ENCODE measurements around the gene ABCF1. TPM values are rescaled to one million over a fixed set of nuclear protein-coding genes. Genes with fewer than 3 reads are reported as not detected.

Gene ABCF1
- total and polyA plus RNA-seq, 9 of the 15 experiments (the other 6 are each of a cell fraction or from before 2014, with no cell fraction given): 41.6 to 193 (median 102) TPM

DNA sequence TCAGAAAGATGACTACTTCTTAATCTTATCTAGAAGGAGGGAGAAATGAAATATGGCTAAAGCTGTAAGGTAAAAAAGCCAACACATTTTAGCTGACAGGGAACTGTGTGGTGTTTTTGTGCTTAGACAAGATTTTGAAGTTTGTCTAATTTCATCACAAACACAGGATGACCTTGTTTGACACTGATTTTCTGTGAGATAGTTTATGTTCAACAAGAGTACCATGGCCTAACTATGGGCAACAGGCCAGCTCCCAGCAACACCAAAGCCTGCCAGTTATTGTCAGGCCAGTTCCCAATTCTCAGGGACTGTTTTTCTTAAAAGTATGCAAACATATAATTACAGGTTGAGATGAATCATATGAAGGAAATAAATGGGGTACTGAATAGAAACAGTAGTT is 5.5 kb upstream of the ABCF1 start:
- Histone ChIP-seq H3K36me3 (ENCODE audit: control insufficient read depth, insufficient read depth, low read length) (peaks cover 44% of the 10 kb centered on the region), H3K4me3 (no peak overlapping the region), H3K4me2 (ENCODE audit: insufficient read depth, low read length) (no peak overlapping the region), H2AFZ (ENCODE audit: low read depth, low read length) (no peak overlapping the region), H3K27ac (ENCODE audit: extremely low read depth, low read depth, low read length) (0 out of 3 replicates have a peak overlapping the region, but pooled peaks have one; percentile 17), H3K79me2 (ENCODE audit: control insufficient read depth, insufficient read depth, low read length) (peaks cover 23% of the 10 kb centered on the region), H3K27me3 (ENCODE audit: control insufficient read depth in 2 of 2, insufficient read depth in 2 of 2, low read length in 2 of 2) (no peaks in the 10 kb centered on the region), H3K9me1 (ENCODE audit: control insufficient read depth, insufficient read depth, low read length) (no peaks in the 10 kb centered on the region), H3K9me3 (replicated peaks; ENCODE audit: control insufficient read depth, insufficient read depth, low read depth, low read length) (no peaks in the 10 kb centered on the region), H4K20me1 (replicated peaks; ENCODE audit: control insufficient read depth, insufficient read depth, low read length) (no peaks in the 10 kb centered on the region), H3K9ac (ENCODE audit: insufficient read depth in 1 of 2, low read depth in 2 of 2, low read length in 2 of 2) (no peak overlapping the region), H3K4me1 (replicated peaks in 1 of 2; ENCODE audit: control insufficient read depth in 2 of 2, insufficient read depth in 2 of 2, low read length in 2 of 2) (peaks cover 4 to 15% of the 10 kb centered on the region in 2 experiments; a peak in 4 of 5 replicates)
- BruUV-seq (replicated peaks): no TSS peak
- FAIRE-seq (no peak), ATAC-seq (no peak), DNase-seq (ENCODE audit: extremely low read depth in 1 of 4, low spot score in 3 of 4) (no peak)
- intact Hi-C loops (cut with micrococcal nuclease): no loop called here
- CTCF ChIA-PET (ENCODE audit: low intra/inter-chr PET ratio): no interaction called here
- POLR2A ChIA-PET: interaction anchor here (0.7 to 3.0 kb wide), 4 partner anchors 9 to 48 kb away, joined by 3 to 41 read pairs (median 4); partner anchors contain the start of genes GNL1 and PRR3
- in situ Hi-C loops (cut with MboI): no loop called here
- TF ChIP-seq MTF1 (CRISPR knock-in tag; IDR thresholded peaks at IDR 0.05; ENCODE audit: borderline replicate concordance) (no peak), ZNF384 (IDR thresholded peaks at IDR 0.05; ENCODE audit: low read depth, low read length) (no peak), TCF7 (IDR thresholded peaks at IDR 0.05; ENCODE audit: borderline replicate concordance) (no peak), TCFL5 (CRISPR knock-in tag; conservative IDR thresholded peaks at IDR 0.05) (no peak), MEIS2 (IDR thresholded peaks at IDR 0.05; ENCODE audit: partially characterized antibody) (peak; percentile 35), PHF8 (IDR thresholded peaks at IDR 0.05; ENCODE audit: borderline replicate concordance, low read length) (no peak)
- TF ChIP-seq, protein P1, sequence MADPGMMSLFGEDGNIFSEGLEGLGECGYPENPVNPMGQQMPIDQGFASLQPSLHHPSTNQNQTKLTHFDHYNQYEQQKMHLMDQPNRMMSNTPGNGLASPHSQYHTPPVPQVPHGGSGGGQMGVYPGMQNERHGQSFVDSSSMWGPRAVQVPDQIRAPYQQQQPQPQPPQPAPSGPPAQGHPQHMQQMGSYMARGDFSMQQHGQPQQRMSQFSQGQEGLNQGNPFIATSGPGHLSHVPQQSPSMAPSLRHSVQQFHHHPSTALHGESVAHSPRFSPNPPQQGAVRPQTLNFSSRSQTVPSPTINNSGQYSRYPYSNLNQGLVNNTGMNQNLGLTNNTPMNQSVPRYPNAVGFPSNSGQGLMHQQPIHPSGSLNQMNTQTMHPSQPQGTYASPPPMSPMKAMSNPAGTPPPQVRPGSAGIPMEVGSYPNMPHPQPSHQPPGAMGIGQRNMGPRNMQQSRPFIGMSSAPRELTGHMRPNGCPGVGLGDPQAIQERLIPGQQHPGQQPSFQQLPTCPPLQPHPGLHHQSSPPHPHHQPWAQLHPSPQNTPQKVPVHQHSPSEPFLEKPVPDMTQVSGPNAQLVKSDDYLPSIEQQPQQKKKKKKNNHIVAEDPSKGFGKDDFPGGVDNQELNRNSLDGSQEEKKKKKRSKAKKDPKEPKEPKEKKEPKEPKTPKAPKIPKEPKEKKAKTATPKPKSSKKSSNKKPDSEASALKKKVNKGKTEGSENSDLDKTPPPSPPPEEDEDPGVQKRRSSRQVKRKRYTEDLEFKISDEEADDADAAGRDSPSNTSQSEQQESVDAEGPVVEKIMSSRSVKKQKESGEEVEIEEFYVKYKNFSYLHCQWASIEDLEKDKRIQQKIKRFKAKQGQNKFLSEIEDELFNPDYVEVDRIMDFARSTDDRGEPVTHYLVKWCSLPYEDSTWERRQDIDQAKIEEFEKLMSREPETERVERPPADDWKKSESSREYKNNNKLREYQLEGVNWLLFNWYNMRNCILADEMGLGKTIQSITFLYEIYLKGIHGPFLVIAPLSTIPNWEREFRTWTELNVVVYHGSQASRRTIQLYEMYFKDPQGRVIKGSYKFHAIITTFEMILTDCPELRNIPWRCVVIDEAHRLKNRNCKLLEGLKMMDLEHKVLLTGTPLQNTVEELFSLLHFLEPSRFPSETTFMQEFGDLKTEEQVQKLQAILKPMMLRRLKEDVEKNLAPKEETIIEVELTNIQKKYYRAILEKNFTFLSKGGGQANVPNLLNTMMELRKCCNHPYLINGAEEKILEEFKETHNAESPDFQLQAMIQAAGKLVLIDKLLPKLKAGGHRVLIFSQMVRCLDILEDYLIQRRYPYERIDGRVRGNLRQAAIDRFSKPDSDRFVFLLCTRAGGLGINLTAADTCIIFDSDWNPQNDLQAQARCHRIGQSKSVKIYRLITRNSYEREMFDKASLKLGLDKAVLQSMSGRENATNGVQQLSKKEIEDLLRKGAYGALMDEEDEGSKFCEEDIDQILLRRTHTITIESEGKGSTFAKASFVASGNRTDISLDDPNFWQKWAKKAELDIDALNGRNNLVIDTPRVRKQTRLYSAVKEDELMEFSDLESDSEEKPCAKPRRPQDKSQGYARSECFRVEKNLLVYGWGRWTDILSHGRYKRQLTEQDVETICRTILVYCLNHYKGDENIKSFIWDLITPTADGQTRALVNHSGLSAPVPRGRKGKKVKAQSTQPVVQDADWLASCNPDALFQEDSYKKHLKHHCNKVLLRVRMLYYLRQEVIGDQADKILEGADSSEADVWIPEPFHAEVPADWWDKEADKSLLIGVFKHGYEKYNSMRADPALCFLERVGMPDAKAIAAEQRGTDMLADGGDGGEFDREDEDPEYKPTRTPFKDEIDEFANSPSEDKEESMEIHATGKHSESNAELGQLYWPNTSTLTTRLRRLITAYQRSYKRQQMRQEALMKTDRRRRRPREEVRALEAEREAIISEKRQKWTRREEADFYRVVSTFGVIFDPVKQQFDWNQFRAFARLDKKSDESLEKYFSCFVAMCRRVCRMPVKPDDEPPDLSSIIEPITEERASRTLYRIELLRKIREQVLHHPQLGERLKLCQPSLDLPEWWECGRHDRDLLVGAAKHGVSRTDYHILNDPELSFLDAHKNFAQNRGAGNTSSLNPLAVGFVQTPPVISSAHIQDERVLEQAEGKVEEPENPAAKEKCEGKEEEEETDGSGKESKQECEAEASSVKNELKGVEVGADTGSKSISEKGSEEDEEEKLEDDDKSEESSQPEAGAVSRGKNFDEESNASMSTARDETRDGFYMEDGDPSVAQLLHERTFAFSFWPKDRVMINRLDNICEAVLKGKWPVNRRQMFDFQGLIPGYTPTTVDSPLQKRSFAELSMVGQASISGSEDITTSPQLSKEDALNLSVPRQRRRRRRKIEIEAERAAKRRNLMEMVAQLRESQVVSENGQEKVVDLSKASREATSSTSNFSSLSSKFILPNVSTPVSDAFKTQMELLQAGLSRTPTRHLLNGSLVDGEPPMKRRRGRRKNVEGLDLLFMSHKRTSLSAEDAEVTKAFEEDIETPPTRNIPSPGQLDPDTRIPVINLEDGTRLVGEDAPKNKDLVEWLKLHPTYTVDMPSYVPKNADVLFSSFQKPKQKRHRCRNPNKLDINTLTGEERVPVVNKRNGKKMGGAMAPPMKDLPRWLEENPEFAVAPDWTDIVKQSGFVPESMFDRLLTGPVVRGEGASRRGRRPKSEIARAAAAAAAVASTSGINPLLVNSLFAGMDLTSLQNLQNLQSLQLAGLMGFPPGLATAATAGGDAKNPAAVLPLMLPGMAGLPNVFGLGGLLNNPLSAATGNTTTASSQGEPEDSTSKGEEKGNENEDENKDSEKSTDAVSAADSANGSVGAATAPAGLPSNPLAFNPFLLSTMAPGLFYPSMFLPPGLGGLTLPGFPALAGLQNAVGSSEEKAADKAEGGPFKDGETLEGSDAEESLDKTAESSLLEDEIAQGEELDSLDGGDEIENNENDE (IDR thresholded peaks at IDR 0.05; ENCODE audit: low read depth, low read length): no peak
- TF ChIP-seq, protein P2, sequence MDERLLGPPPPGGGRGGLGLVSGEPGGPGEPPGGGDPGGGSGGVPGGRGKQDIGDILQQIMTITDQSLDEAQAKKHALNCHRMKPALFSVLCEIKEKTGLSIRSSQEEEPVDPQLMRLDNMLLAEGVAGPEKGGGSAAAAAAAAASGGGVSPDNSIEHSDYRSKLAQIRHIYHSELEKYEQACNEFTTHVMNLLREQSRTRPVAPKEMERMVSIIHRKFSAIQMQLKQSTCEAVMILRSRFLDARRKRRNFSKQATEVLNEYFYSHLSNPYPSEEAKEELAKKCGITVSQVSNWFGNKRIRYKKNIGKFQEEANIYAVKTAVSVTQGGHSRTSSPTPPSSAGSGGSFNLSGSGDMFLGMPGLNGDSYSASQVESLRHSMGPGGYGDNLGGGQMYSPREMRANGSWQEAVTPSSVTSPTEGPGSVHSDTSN (CRISPR knock-in tag; IDR thresholded peaks at IDR 0.05; ENCODE audit: low read depth): no peak
- TF ChIP-seq, protein P2 (tag; conservative IDR thresholded peaks at IDR 0.05; ENCODE audit: low read depth): peak; percentile 46; the same call in 1 of the 2 replicates

Measured in K562 (cell line).